Measurements from ENCODE around the gene ALG14.
A peak's percentile ranks its signal among the peaks of the same experiment; 100 is the strongest.

ALG14 gene

DNA sequence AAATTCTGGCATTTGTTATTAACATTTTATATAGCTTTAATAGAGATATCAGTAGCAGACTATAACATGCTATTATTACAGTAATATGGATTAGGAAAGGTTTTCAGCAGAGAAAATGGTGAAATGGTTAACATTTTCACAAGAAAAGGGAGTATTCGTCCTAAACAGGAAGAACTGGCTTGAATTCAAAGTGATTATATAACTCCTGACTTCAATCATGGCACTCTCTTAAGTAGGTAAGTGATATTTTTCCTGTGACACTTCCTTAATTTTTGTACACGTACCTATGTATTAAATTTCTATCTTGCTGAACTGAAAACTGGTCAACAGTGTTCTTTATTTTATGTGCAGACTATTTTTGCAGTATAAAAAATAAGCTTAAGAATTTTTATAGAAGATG lies 77.9 kb downstream of the ALG14 start:
- in situ Hi-C loops (cut with HindIII; ENCODE audit: low pct_ligation_motif_present, low pct_unique_long_range_greater_than_20kb, low sequenced_read_pairs) = no loop called here
- no peak for DNase-seq

DNA sequence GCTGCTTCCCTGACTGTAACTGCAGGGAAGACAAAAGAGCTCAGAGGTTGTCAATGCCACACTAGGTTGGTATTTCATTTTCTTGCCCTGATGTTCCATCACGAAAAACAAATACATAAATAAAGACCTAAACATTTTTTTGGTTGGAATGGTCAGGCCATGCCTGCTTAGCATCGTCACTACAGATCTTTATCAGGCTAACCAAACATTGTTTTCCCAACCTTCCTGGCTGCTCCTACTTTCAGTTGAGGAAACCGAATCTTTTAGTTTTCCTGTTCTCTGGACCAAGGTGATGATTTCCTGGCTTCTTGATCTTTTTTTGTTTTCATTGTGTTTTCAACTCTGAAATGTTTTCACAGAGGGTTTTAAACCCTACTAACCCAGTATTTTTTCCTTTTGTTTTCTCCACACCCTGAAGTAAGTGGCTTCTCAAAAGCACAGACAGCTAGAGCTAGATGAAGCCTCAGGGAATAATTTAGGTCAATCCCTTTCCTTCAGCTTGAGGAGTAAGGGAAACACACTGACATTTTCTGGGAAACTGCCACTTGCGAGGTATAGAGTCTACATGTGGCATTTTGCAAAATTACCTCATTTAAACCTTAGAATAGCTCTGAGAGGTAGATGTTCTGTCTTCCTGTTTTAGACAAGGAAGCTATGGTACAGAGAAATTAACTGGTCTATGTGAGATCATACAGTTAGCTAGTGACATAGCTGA lies 78.7 kb downstream of the ALG14 start:
- no peak for DNase-seq
- in situ Hi-C loops (cut with HindIII; ENCODE audit: low pct_ligation_motif_present, low pct_unique_long_range_greater_than_20kb, low sequenced_read_pairs) = no loop called here

DNA sequence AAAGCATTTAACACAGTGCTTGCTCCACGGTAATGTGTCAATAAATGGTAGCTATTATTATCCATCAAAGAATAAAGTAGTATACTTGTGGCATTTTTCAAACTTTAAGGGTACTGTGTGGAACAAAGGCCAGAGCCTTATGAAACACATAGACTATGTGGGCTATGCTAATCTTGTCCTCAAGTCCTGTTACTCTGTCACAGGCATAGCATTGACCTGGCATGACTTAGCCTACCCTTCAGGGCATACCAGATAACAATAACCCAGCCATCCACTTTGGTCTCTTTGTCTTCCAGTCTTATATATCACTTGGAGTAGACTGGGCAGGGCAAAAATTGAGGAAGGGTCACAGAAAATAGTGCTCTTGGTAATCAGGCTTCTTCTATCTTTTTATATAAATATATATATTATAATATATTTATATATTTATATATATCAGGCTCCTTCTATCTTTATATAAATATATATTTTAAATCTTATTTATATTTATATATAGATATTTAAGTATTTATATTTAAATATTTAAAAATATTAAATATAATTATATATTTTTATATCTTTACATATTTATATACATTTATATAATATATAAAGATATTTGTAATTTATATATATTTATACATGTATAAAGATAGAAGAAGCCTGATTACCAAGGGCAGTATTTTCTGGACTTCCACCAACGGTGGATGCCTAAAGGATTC lies 79.7 kb downstream of the ALG14 start:
- no peak for DNase-seq
- in situ Hi-C loops (cut with HindIII; ENCODE audit: low pct_ligation_motif_present, low pct_unique_long_range_greater_than_20kb, low sequenced_read_pairs) = no loop called here

DNA sequence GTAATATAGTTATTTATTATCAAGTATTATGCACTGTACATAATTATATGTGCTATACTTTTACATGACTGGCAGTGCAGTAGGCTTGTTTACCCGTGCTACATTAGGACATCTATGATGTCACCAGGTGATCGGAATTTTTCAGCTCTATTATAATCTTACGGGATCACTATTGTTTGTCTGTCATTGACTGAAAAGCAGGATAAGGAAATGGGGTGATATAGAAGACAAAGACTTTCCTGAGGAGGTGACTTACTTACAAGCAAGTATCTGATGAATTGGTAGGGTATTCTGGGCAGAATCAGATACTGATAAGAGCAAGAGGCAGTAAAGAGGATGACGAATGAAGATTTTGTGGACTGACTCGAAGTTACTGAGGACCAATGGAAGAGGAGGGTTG lies 80.6 kb downstream of the ALG14 start:
- in situ Hi-C loops (cut with HindIII; ENCODE audit: low pct_ligation_motif_present, low pct_unique_long_range_greater_than_20kb, low sequenced_read_pairs) = no loop called here
- no peak for DNase-seq

DNA sequence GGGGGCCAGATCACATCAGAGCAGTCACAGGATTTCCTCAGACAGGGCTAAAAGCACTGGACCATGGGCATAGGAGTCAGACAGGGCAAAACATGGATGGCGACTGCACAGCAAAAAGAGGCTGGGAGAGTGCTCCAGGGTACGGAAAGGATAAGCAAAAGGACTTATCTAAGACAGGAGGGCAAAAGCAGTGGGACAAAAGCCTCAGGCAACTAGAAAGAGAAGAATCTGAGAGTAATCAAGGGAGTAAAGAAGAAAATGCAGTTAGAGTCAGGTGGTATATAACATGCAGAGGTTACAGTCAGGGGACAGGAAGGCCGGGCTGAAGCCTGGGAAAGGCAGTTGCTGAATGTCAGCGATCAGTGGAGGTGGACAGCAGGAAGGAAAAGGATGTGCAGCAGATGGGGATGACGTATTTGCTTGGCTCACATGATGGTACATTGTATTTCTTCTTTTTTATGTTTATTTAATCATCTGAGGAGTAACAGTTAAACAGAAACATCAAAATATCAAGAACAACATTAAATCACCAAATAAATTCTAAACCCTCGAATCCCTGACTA lies 82.8 kb downstream of the ALG14 start:
- in situ Hi-C loops (cut with HindIII; ENCODE audit: low pct_ligation_motif_present, low pct_unique_long_range_greater_than_20kb, low sequenced_read_pairs) = no loop called here
- DNase-seq = no peak

GRCh38 chr1:94989398-94989797 lies 83.4 kb downstream of the ALG14 start:
- in situ Hi-C loops (cut with HindIII; ENCODE audit: low pct_ligation_motif_present, low pct_unique_long_range_greater_than_20kb, low sequenced_read_pairs) = no loop called here
- DNase-seq = no peak

DNA sequence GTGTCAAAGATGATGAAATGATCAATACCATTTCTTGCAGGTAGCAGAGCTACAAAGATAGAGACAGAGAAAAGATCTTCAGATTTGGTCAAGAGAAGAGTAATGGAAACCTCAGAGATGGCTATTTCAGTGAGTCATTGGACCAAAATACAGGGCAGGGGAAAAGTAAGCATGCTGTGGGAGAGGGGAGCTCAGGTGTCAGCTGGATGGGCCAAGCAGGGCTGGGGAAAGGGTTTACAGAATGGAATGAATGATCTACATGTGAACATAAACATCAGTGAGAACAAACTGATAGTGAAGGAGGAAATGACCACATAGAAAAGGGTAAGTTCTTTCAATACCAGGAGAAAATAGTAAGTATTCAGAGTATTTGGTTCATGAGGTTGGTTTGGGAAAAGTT lies 84.4 kb downstream of the ALG14 start:
- in situ Hi-C loops (cut with HindIII; ENCODE audit: low pct_ligation_motif_present, low pct_unique_long_range_greater_than_20kb, low sequenced_read_pairs) = no loop called here
- no peak for DNase-seq

DNA sequence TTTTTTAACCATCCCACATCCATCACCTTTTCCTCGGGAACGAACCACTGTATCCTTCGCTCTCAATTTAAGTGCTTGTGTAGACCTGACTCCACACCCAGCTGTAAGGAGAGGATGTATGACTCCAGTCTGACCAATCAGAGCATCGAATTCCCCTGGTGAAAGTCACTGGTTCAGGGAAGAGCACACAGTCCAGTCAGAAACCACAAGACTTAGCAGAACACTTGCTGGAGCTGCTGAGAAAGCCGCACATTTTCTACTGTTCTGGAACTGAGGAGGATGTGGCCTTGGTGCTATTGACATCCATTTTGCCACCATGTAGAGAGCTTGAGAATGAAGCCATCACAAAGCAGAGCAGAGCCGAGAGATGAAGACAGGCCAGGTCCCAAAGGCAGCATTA lies 86.0 kb downstream of the ALG14 start:
- DNase-seq = peak; percentile 22

DNA sequence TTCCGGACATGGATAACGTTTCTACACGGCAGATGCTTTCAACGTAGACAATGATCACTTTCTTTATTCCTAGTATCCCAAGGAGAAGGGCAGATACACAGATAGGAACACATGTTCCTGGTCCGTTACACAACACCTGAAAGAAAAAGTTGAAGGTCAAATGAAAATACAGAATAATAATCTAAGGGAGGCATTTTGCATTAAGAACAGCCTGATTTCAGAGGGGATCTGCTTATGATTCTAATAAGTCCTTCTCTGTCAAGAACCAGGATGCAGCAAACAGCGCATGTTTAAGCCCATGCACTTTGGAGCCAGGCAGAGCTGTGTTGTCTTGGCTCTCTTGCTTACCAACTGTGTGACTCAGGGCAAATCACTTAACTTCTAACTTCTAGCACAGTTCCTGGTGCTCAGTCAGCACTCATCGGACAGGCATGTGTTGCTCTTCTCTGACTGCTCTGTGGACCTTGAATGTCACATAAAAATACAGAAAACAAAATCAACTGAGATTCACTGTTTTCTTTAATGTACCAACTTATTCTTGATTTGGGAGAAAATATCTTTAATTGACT lies 89.5 kb downstream of the ALG14 start:
- DNase-seq = peak; percentile 57
- in situ Hi-C loops (cut with HindIII; ENCODE audit: low pct_ligation_motif_present, low pct_unique_long_range_greater_than_20kb, low sequenced_read_pairs) = no loop called here

More for the DNA sequence above, 86.0 kb downstream of the ALG14 start:
- in situ Hi-C loops (cut with HindIII; ENCODE audit: low pct_ligation_motif_present, low pct_unique_long_range_greater_than_20kb, low sequenced_read_pairs) = no loop called here

GRCh38 chr1:94982398-94982797 lies 90.4 kb downstream of the ALG14 start:
- no peak for DNase-seq
- in situ Hi-C loops (cut with HindIII; ENCODE audit: low pct_ligation_motif_present, low pct_unique_long_range_greater_than_20kb, low sequenced_read_pairs) = no loop called here

- in situ Hi-C loops (cut with HindIII; ENCODE audit: low pct_ligation_motif_present, low pct_unique_long_range_greater_than_20kb, low sequenced_read_pairs) = no loop called here
- no peak for DNase-seq
Observed at GRCh38 chr1:94981575-94981973, 91.2 kb downstream of the ALG14 start.

GRCh38 chr1:94980582-94981574 lies 91.9 kb downstream of the ALG14 start:
- no peak for DNase-seq
- in situ Hi-C loops (cut with HindIII; ENCODE audit: low pct_ligation_motif_present, low pct_unique_long_range_greater_than_20kb, low sequenced_read_pairs) = no loop called here

DNA sequence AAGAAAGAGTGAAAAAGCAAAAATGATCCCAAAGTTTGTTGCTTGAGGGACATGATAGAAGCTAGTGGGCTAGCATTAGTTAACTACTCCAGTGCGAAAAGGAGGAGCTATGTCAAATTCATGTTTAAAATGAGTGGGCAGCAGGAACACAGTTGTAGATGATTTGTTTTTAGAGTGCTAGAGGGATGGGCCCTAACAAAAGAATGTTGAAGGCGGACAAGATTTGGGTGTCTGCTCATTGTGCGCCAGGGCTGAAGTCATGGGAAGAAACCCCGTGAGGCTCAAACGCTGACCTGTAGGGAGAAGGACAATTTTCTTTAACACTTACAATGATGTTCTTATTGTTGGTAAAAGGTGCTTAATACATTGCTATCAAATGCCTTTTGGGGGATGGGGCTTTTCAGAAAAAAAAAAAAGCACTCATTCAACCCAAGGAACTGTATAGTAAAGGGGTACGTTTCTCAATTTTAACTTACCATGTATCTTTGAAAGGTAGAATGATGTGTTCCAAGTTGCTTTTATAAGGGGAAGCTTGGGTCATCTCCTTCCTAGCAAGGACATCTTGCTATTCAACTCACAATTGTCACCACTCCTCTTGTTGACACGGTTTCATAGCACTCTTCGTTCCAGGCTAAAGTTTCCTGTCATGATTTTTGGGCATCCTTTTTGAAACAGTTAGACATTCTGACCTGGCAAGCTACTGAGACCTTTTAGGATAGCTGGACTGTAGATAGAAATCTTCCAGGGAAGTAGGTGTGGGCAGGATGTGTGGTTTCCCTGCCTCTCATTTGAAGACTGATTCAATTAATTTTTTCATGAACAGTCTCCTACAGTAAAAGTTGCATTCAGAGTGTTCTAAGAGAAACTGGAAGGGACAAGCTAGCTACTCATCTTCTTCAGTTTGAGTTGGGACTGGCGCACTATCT lies 92.8 kb downstream of the ALG14 start:
- in situ Hi-C loops (cut with HindIII; ENCODE audit: low pct_ligation_motif_present, low pct_unique_long_range_greater_than_20kb, low sequenced_read_pairs) = no loop called here

DNA sequence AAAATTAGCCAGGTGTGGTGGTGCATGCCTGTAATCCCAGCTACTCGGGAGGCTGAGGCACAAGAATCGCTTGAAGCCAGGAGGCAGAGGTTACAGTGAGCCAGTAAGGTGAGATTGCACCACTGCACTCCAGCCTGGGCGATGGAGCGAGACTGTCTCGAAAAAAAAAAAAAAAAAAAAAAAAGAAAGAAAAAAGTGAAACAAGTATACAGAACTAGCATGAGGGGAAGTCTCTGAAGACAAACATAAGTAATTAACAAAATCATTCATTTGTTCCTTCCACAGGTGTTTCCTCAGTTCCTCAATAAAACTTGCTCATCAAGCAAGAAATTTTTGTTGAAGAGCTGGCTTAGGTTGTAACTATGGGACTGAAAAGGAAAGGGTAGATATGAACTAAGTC lies 93.6 kb downstream of the ALG14 start:
- in situ Hi-C loops (cut with HindIII; ENCODE audit: low pct_ligation_motif_present, low pct_unique_long_range_greater_than_20kb, low sequenced_read_pairs) = no loop called here
- DNase-seq = no peak

More for the DNA sequence above, 92.8 kb downstream of the ALG14 start:
- DNase-seq = no peak

DNA sequence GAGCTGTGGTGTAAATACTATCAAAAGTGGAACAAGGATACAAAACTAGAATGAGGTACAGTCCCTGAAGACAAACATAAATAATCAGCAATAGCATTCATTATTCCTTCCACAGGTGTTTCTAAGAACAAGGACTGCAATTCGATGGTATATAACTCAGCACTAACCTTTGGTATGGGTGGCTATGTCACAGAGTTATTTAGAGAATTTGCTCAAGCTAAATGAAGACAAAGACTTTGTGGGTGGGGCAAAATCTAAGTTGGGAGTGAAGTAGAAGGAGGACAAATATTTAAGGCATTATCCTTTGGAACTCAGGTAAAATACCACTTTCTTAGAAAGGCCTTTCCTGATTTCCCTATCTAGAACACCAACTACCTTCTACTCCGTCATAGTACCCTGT lies 94.3 kb downstream of the ALG14 start:
- DNase-seq = no peak
- in situ Hi-C loops (cut with HindIII; ENCODE audit: low pct_ligation_motif_present, low pct_unique_long_range_greater_than_20kb, low sequenced_read_pairs) = no loop called here

GRCh38 chr1:94976971-94977548 lies 95.7 kb downstream of the ALG14 start:
- DNase-seq = no peak
- in situ Hi-C loops (cut with HindIII; ENCODE audit: low pct_ligation_motif_present, low pct_unique_long_range_greater_than_20kb, low sequenced_read_pairs) = no loop called here

DNA sequence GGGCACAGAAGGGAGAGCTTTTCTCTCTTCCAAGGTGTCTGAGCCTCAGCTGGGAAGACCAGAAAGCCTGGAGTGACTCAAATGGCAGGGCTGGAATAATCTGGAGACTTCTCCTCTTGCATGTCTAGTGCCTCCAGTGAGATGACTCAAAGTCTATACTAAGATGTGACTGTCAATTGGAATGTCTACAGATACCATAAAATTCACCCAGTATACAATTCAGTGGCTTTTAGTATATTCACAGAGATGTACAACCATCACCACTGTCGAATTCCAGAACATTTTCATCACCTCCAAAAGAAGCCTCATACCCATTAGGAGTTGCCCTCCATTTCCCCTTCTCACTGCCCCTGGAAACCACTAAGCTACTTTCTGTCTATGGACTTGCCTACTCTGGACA lies 97.9 kb downstream of the ALG14 start:
- peak; percentile 33 for DNase-seq
- in situ Hi-C loops (cut with HindIII; ENCODE audit: low pct_ligation_motif_present, low pct_unique_long_range_greater_than_20kb, low sequenced_read_pairs) = no loop called here

Data from ACHN (cell line).